ENCODE measurements around the gene RPS6KA4.

Gene RPS6KA4

DNA sequence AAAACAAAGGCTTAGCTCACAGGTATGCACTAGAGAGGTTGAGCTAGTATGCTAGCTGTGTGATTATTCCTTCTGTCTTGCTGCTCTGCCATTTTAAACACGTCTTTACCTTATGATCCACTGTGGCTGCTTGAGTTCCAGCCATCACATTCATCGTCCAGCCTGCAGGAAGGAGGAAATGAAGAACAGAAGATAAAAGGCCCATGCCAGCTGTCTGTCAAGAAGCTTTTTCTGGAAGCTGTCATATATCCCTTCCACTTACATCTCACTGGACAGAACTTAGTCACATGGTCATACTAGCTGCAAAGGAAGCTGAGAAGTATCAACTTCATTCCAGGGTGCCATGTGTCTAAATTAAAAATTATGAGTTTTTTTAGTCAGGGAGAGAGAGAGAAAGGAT is 31.6 kb upstream of the RPS6KA4 start:
- no peak for DNase-seq (ENCODE audit: low read depth, low spot score)

DNA sequence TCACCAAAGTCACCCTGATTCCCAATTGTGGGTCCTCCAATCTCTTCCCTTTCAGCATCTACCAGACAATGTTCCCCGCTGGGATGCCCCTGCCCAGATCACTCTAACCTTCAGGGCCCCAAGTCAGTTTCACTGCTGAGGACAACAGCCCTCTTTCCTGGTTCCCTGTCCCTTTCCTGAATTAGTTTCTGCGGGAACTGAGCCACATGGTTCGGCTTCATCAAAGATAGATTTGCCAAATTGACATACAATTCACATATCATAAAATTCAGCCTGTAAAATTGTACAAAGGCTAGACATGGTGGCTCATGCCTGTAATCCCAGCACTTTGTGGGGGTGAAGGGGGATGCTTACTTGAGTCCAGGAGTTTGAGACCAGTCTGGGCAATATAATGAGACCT is 31.0 kb upstream of the RPS6KA4 start:
- no peak for DNase-seq (ENCODE audit: low read depth, low spot score)

DNA sequence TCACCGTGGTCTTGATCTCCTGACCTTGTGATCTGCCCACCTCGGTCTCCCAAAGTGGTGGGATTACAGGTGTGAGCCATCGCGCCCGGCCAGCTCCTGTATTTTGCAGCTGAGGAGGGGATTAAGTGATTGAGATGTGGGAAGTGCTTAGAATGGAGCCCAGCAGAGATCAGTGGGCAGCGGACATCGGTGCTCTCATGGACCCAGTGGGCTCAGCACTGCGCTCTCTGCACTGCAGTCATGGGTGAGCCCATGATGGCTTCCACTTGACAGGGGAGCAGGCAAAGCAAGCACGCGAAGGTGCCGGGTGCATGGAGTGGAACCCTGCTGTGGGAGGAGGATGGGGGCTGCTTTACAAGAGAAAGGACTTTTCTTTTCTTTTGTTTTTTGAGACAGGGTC is 28.1 kb upstream of the RPS6KA4 start:
- no peak for DNase-seq (ENCODE audit: low read depth, low spot score)

DNA sequence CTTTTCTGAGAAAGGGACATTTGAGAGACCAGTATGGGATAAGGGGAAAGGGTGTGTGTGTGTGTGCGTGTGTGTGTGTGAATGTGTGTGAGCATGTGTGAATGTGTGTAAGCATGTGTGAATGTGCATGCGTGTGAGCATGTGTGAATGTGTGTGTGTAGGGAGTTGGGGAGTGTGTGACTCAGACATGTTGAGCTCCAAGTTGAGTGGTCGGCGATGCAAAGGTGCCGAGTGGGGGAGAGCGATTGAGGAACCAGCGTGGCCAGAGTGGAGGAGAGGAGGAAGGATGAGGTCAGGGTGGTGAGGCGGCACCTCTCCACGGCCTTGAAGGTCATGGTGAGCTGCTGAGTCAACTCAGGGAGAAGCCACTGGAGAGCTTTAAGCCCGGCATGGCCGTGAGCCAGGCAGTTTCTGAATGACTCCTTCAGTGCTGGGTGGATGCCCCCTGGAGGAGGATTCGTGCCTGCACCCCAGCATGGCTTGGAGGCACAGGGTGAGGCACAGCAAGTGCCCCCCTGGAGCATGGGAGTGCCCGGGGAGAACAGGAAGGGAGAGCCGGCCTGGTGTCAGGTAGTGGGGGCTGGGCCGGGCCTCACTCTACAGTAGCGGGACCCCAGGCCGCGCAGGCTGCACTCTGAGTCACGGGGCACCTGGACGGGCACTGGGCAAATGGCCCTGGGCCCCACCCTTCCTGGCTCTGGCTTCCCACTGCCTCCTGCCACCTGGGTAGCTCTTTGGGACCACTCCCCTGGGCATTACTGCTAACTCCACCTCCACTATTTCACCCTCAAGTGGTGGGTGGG is 27.2 kb upstream of the RPS6KA4 start:
- peak; percentile 90 for DNase-seq (ENCODE audit: low read depth, low spot score)

DNA sequence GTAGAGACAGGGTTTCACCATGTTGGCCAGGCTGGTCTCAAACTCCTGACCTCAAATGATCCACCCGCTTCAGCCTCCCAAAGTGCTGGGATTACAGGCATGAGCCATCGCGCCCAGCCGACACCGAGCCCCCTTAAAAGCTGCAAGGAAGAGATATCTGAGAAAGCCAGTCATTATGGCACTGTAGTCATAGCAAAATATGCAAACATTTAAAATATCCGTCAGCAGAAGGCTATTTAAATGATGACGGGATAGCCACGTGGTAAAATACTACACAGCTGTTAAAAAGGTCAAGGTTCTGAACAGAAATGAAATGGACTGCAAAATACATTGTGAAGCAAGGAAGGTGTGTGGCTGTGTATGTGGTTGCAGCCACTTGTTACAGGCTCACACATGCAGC is 25.4 kb upstream of the RPS6KA4 start:
- no peak for DNase-seq (ENCODE audit: low read depth, low spot score)

DNA sequence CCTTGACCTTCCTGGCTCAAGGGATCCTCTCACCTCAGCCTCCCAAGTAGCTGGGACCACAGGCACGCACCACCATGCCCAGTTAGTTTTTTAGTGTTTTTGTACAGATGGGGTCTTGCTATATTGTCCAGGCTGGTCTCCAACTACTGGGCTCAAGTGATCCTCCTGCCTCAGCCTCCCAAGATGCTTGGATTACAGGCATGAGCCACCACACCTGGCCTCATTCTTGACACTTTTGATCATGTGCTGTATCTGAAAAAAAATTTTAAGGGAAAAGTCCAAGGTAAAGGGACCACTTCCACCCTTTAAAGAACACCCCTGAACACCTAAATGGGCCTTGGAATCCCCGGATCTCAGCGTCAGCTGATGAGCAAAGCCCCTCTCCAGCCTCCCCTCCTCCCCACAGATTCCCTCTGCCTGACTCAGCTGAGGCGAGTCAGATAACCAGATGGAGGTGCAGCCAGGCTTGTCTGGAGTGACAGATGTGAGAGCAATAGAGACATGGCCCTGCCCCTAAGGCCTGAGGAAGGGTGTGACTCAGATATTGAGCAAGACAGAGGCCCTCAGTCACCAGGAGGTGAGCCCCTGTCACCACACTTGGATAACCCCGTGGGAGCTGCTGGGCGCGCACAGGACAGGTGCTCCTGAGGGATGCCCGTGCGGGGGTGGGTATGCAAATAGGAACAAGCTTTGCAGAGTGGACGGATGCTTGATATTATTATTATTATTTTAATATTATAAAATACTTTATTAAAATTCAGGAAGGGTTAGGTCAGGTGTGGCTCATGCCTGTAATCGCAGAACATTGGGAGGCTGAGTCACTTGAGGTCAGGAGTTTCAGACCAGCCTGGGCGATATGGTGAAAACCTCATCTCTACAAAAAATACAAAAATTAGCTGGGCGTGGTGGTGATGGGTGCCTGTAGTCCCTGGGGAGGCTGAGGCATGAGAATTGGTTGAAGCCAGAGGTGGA is 23.9 kb upstream of the RPS6KA4 start:
- DNase-seq (ENCODE audit: low read depth, low spot score): peak; percentile 93

DNA sequence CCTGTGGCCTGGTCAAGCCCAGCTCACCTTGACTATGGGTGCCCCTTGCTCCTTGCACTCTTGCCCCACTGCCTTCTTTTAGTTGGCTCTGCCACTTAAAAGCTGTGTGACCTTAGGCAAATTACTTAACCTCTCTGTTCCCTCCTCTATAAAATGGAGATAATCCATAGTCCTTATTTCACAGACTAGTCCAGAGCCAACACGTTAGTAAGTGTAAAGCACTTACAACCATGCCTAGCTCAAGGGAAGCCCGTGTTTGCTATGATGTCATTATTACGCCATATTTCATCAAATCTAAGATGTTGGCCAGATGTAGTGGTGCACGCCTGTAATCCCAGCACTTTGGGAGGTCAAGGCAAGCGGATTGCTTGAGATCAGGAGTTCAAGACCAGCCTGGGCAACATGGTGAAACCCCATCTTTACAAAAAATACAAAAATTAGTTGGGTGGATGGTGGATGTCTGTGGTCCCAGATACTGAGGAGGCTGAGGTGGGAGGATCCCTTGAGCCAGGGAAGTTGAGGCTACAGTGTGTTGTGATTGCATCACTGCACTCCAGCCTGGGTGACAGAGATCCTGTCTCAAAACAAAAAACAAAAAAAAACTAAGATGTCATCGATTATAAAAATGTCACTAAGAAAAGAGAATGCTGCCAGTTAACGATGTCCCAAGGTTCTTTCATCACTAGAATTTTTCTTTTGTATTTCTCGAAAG is 21.3 kb upstream of the RPS6KA4 start:
- no peak for DNase-seq (ENCODE audit: low read depth, low spot score)

DNA sequence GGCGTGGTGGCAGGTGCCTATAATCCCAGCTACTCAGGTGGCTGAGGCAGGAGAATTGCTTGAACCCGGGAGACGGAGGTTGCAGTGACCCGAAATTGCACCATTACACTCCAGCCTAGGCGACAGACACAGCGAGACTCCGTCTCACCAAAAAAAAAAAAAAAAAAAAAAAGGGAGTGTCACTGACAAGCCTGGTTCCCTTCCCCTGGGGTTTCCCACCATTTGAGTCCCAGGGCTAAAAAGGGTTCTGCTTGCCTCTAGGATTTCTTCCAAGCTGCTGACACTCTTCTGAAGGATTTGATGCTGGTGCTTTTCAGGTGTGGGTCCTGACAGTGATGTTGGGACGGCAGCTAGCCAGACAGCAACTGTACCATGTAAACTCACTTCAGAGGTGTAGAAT is 20.2 kb upstream of the RPS6KA4 start:
- DNase-seq (ENCODE audit: low read depth, low spot score): no peak

DNA sequence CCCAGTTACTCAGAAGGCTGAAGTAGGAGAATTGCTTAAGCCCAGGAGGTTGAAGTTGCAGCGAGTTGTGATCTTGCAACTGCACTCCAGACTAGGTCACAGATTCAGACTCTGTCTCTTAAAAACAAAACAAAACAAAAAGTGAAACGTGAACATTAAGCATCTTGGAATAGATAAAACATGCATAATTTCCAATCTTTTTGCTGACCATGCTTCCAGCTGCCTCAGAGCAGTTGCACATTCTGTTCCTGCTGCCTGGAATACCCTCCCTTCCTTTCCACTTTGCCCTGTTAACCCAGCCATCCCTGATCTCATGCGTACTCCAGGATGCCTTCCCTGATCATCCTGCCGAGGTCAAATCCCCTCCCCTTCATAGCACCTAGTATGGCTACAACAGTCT is 19.7 kb upstream of the RPS6KA4 start:
- no peak for DNase-seq (ENCODE audit: low read depth, low spot score)

DNA sequence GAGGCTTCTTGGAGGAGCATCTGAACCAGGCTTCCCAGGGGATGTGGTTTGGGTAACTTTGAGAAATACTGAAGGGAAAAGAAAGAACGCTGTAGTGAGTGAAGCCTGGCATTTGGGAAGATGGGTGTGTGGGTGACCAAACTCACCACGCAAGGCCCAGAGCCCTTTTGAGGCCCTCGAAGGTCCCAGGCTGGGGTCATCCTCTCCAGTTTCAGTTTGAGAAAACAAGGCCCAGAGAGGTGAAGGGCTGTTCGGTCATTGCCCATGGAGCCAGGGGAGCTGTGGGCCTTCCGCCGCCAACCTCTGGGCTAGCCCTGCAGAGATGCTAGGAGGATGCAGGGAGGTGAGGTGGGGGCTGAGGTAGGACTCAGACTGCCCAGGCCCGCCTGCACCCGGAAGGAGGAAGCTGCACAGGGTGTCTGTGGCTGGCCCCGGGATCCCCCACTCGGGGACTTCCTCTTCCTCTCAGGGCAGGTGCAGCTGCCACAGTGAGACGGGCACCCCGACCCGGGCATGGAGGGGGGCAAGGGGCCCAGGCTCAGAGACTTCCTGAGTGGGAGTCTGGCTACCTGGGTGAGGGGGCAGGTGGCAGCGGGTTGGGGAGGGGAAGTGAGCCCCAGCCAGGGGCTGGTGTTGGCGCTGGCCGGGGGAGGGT is 19.1 kb upstream of the RPS6KA4 start, which contains the start of gene CCDC88B:
CCDC88B (plus strand) TSS at position 451 of the 655 bp plus-strand sequence; CDS start at position 514, 63 bp downstream.
- DNase-seq (ENCODE audit: low read depth, low spot score): no peak

DNA sequence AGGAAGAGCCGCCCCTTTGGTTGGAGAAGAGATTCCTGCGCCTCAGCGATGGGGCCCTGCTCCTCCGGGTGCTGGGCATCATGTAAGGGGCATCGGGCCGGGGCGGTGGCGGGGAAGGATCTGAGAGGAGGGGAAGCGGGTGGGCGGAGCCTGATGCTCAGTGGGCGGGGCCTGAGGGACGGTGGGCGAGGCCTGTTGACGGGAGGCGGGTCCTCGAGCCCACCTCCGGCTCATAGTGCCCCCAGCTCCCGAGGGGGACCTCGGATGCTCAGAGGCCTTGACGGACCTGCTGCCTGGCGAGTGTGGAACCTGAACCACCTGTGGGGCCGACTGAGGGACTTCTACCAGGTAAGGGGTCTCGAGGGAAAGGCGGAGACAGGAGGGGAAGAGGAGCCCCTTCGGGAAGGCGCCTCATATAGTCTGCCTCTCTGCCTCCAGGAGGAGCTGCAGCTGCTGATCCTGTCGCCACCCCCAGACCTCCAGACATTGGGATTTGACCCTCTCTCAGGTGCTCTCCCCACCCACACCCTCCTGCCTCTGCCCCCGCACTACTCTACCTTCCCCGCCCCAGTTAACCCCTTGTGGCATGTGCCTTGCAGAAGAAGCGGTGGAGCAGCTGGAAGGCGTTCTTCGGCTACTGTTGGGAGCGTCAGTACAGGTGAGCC is 18.2 kb upstream of the RPS6KA4 start:
- DNase-seq (ENCODE audit: low read depth, low spot score): peak; percentile 20

DNA sequence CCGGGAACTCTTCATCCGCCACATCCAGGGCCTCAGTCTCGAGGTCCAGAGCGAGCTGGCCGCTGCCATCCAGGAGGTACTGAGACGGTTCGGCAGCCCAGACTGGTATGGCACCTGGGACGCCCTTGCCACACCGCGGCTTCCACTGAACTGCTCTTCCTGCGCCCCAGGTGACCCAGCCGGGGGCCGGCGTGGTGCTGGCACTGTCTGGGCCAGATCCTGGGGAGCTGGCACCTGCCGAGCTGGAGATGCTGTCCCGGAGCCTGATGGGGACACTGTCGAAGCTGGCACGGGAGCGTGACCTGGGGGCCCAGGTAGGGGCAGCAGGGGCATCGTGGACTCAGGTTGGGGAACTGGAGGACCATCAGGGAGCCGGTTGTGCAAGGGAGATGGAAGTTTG is 17.5 kb upstream of the RPS6KA4 start:
- DNase-seq (ENCODE audit: low read depth, low spot score): no peak

DNA sequence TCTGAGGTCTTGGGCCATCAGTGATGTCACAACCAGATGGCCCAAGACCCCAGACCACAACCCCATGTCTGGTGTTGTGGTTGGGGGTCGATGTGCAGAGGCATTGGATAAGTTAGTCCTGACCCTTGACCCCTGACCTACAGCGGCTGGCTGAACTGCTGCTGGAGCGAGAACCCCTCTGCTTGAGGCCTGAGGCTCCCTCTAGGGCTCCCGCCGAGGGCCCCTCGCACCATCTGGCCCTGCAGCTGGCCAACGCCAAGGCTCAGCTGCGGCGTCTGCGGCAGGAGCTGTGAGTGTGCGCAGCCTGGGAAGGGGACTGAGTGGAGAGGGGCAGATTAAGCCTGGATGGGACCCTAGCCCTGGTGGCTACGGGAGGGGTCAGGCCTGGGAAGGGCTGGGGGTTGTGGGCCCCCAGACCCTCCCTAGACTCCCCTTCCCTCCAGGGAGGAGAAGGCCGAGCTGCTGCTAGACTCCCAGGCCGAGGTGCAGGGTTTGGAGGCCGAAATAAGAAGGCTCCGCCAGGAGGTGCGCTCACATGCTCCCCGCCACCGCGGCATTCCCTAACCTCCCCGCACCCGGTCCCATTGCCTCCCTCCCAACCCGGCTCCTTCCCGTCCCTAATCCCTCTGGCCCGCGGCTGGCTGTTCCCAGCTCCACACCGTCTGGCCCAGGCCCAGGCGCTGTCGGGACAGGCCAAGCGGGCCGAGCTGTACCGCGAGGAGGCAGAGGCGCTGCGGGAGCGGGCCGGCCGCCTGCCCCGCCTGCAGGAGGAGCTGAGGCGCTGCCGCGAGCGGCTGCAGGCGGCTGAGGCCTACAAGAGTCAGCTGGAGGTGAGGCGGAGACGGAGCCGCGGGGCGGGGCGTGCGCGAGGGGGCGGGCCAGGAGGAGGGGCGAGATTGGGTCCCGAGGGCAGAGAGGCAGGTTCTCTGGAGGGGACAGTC is 16.8 kb upstream of the RPS6KA4 start:
- peak; percentile 93 for DNase-seq (ENCODE audit: low read depth, low spot score)

DNA sequence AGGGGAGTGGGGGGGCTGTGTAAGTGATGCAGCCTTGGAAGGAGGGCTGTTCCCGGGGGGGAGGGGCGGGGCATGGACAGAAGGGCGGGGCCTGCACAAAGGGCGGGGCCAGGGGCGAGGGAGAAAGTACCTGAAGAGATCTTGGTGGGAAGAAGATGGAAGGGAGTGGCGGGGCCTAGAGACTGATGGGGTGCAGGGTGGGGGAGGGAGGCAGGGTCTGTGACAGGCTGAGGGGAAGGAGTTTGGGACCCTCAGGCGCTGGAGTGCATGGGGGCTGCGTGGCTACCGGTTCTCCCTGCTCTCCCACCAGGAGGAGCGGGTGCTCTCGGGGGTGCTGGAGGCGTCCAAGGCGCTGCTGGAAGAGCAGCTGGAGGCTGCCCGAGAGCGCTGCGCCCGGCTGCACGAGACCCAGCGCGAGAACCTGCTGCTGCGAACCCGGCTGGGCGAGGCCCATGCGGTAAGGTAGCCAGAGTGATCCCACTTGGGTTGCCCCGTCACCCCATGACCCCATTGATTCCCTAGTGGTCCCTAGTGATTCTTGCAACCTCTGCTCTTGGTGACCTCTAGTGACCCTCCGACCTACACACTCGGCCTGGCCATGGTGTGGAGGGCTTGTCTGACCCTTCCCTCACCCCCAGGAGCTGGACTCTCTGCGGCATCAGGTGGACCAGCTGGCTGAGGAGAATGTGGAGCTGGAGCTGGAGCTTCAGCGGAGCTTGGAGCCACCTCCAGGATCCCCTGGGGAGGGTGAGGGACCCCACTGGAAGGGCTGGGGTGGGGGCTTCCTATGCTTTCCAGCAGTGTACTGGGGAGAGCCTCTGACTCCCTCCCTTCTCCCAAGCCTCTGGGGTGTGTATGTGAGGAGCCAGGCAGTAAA is 15.9 kb upstream of the RPS6KA4 start:
- DNase-seq (ENCODE audit: low read depth, low spot score): no peak

DNA sequence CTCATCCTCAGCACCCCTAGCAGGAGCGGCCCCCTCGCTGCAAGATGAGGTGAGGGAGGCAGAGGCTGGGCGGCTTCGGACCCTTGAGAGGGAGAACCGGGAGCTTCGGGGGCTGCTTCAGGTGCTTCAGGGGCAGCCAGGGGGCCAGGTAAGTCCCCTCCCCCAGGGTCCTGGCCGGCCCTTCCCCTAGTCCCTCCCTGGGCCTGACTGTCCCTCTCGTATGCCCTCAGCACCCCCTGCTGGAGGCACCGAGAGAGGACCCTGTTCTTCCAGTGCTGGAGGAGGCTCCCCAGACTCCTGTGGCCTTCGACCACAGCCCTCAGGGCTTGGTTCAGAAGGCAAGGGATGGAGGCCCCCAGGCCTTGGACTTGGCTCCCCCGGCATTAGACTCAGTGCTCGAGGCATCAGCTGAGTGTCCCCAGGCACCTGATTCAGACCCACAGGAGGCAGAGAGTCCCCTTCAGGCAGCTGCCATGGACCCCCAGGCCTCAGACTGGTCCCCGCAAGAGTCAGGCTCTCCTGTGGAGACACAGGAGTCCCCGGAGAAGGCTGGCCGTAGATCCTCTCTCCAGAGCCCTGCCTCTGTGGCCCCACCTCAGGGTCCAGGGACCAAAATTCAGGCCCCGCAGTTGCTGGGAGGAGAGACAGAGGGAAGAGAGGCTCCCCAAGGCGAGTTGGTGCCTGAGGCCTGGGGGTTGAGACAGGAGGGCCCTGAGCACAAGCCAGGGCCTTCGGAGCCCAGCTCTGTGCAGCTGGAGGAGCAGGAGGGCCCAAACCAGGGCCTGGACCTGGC is 15.0 kb upstream of the RPS6KA4 start:
- peak; percentile 20 for DNase-seq (ENCODE audit: low read depth, low spot score)

DNA sequence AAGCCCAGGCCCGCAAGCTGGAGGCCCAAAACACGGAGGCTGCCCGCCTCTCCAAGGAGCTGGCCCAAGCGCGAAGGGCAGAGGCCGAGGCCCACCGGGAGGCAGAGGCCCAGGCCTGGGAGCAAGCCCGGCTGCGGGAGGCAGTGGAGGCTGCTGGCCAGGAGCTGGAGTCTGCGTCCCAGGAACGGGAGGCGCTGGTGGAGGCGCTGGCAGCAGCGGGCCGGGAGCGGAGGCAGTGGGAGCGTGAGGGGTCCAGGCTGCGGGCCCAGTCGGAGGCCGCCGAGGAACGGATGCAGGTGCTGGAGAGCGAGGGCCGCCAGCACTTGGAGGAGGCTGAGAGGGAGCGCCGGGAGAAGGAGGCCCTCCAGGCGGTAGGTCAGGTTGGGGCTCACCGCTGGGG is 14.2 kb upstream of the RPS6KA4 start:
- no peak for DNase-seq (ENCODE audit: low read depth, low spot score)

DNA sequence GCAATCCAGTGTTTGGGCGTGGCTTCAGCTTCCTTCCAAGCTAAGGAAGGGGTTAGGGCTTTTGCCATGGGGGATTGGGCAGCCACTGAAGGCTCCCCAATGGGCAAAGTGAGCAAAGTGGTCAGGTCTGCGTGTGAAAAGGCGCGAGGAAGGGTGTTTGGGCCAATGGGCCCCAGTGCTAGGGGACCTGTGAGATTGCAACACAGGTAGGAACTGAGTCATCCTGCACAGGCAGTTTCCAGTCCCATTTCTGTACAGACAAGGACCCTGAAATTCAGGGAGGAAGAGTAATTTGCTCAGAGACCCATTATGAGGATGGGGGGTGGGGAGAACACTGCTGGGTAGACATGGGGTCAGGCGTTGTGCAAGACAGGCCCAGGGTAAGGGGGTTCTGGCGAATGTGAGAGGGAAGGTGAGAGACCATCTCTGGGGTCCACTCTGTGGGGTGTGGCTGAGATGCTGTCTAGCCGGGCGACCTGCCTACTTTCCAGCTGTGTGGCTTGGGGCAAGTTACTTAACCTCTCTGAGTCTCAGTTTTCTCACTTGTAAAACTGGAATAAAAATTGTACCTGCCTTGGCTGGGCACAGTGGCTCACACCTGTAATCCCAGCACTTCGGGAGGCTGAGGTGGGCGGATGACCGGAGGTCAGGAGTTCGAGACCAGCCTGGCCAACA is 11.6 kb upstream of the RPS6KA4 start:
- no peak for DNase-seq (ENCODE audit: low read depth, low spot score)

Measured in astrocyte of the hippocampus (primary cell).